K562 (cell line): ENCODE data around the gene ACTN4. TPM values are rescaled to one million over a fixed set of nuclear protein-coding genes. Genes with fewer than 3 reads are reported as not detected.

ENCODE experiments used
- ATAC-seq: fragments of 200-7000 bp; cut with Tn5 transposase; 3 replicates; pipeline ENCODE4 v1.9.1; 2020; ENCODE audit warnings: moderate library complexity
- BruUV-seq: library from RNA; stranded (reverse); fragments of 400-500 nt; replicated peaks from 2 replicates; lab custom pipeline; 2021; lab: Mats Ljungman, UMichigan
- CTCF ChIA-PET: fragments of 300-600 bp; formaldehyde crosslinking; extraction: SDS; loops from one replicate; lab custom pipeline; 2021; ENCODE audit warnings: low intra/inter-chr PET ratio; lab: Yijun Ruan, JAX
- POLR2A ChIA-PET: fragments of 300-600, 350-650 bp; sonication (Branson Sonifier 250); formaldehyde crosslinking; extraction: SDS; loops from one replicate; lab custom pipeline; 2021; ENCODE audit warnings: antibody characterized with exemption, inconsistent platforms; lab: Yijun Ruan, JAX
- DNase-seq, 4 experiments: peaks; one replicate each; pipeline versions ENCODE4 v3.0.0 to v3.0.0-alpha.2; 2011 to 2018; ENCODE audit warnings: low spot score in 3 of 4, mixed read lengths in 3 of 4; ENCODE audit errors: extremely low read depth in 1 of 4
- FAIRE-seq: peaks from 2 replicates; lab custom pipeline; 2011; peaks lifted over from hg19 to GRCh38; lab: Jason Lieb, UNC
- H2AFZ ChIP-seq: 2 replicates; pipeline ENCODE4 v1.6.0; 2011; ENCODE audit warnings: low read depth, low read length, control low read depth, inconsistent platforms
- H3K27ac ChIP-seq: fragments of 200-600 bp; 3 replicates; pipeline ENCODE4 v1.8.0; 2011; ENCODE audit warnings: low read depth, mild to moderate bottlenecking, control low read depth, inconsistent platforms, low read length, moderate library complexity, mixed read lengths; ENCODE audit errors: extremely low read depth
- H3K27me3 ChIP-seq, 2 experiments: fragments of 300-600 bp in 1 of 2; 2 replicates in 1 of 2; 3 replicates in 1 of 2; pipeline versions ENCODE4 v1.6.0 to v1.8.0; 2011; ENCODE audit warnings: inconsistent platforms in 2 of 2, low read length in 2 of 2, mild to moderate bottlenecking in 1 of 2, mixed read lengths in 1 of 2, moderate library complexity in 1 of 2; ENCODE audit not compliant: control insufficient read depth in 2 of 2, insufficient read depth in 2 of 2
- H3K36me3 ChIP-seq: fragments of 300-600 bp; 3 replicates; pipeline ENCODE4 v1.8.0; 2011; ENCODE audit warnings: mild to moderate bottlenecking, low read length, inconsistent platforms; ENCODE audit not compliant: control insufficient read depth, insufficient read depth
- H3K4me1 ChIP-seq, 2 experiments: fragments of 200-600 bp in 1 of 2; replicated peaks in 1 of 2; 2 replicates in 1 of 2; 3 replicates in 1 of 2; pipeline versions ENCODE4 v1.5.1 to v1.8.0; 2011; ENCODE audit warnings: inconsistent platforms in 2 of 2, low read length in 2 of 2, mild to moderate bottlenecking in 1 of 2, mixed read lengths in 1 of 2, moderate library complexity in 1 of 2; ENCODE audit not compliant: control insufficient read depth in 2 of 2, insufficient read depth in 2 of 2
- H3K4me2 ChIP-seq: 2 replicates; pipeline ENCODE4 v1.6.1; 2011; ENCODE audit warnings: low read length, control low read depth, inconsistent platforms, mixed read lengths; ENCODE audit not compliant: insufficient read depth
- H3K4me3 ChIP-seq: fragments of 200-600 bp; sonication (generic), shearing (Covaris generic); 2 replicates; pipeline ENCODE4 v1.5.1; 2016; ENCODE audit warnings: control low read depth, inconsistent platforms
- H3K79me2 ChIP-seq: fragments of 200-600 bp; 3 replicates; pipeline ENCODE4 v1.8.0; 2011; ENCODE audit warnings: low read length, inconsistent platforms; ENCODE audit not compliant: control insufficient read depth, insufficient read depth
- H3K9ac ChIP-seq, 2 experiments: 2 replicates each; pipeline versions ENCODE4 v1.6.0 to v1.6.1; 2011; ENCODE audit warnings: low read depth in 2 of 2, low read length in 2 of 2, control low read depth in 1 of 2, inconsistent platforms in 1 of 2, mild to moderate bottlenecking in 1 of 2, mixed read lengths in 1 of 2; ENCODE audit not compliant: insufficient read depth in 1 of 2
- H3K9me1 ChIP-seq: one replicate; pipeline ENCODE4 v1.6.0; 2011; ENCODE audit warnings: inconsistent platforms, mild to moderate bottlenecking, low read length, moderate library complexity; ENCODE audit not compliant: control insufficient read depth, insufficient read depth
- H3K9me3 ChIP-seq: replicated peaks from 2 replicates; pipeline ENCODE4 v1.5.1; 2011; ENCODE audit warnings: low read depth, low read length, inconsistent platforms; ENCODE audit not compliant: control insufficient read depth, insufficient read depth
- H4K20me1 ChIP-seq: replicated peaks from 2 replicates; pipeline ENCODE4 v1.6.1; 2011; ENCODE audit warnings: low read length, inconsistent platforms, mixed read lengths; ENCODE audit not compliant: control insufficient read depth, insufficient read depth
- ATF3 ChIP-seq, 2 experiments: fragments of 450-650 bp in 1 of 2; sonication (generic) in 1 of 2; formaldehyde crosslinking in 1 of 2; IDR thresholded peaks in 1 of 2; conservative IDR thresholded peaks in 1 of 2; 2 replicates each; pipeline versions ENCODE4 v1.6.1 to v1.8.1; 2016 to 2023; ENCODE audit warnings: mild to moderate bottlenecking in 2 of 2, moderate library complexity in 2 of 2, inconsistent platforms in 1 of 2, missing genetic modification reagents in 1 of 2
- DPF2 ChIP-seq: fragments of 450-650 bp; IDR thresholded peaks from 2 replicates; pipeline ENCODE4 v1.6.1; 2016
- MNT ChIP-seq, 2 experiments: fragments of 450-650 bp; conservative IDR thresholded peaks; 2 replicates each; pipeline ENCODE4 v1.6.1; 2017; ENCODE audit warnings: mild to moderate bottlenecking in 2 of 2, moderate library complexity in 2 of 2
- TBL1XR1 ChIP-seq, 2 experiments: IDR thresholded peaks; 2 replicates each; pipeline ENCODE4 v1.6.1; 2012; ENCODE audit warnings: improper control_type of control experiment in 2 of 2, low read length in 2 of 2, mild to moderate bottlenecking in 1 of 2
- TEAD4 ChIP-seq, 2 experiments: sonication (generic) in 1 of 2; formaldehyde crosslinking in 1 of 2; IDR thresholded peaks; 2 replicates each; pipeline versions ENCODE4 v1.6.1 to v1.8.0; 2012 to 2022; ENCODE audit warnings: borderline replicate concordance in 1 of 2, inconsistent platforms in 1 of 2, low read length in 1 of 2, mild to moderate bottlenecking in 1 of 2, missing genetic modification reagents in 1 of 2
- ZNF133 ChIP-seq: fragments of 250-450 bp; sonication (Bioruptor Pico); IDR thresholded peaks from 2 replicates; pipeline ENCODE4 v1.4.0; 2020; ENCODE audit warnings: mild to moderate bottlenecking
- ZNF384 ChIP-seq: IDR thresholded peaks from 2 replicates; pipeline ENCODE4 v1.6.1; 2012; ENCODE audit warnings: low read depth, low read length, improper control_type of control experiment
- ZNF431 ChIP-seq: sonication (generic); formaldehyde crosslinking; IDR thresholded peaks from 2 replicates; pipeline ENCODE4 v1.8.0; 2022; ENCODE audit warnings: mild to moderate bottlenecking, missing genetic modification reagents
- ZNF507 ChIP-seq: conservative IDR thresholded peaks from 2 replicates; pipeline ENCODE4 v1.6.1; 2017; ENCODE audit warnings: missing genetic modification characterization, missing compliant biosample characterization
- ZNF551 ChIP-seq: fragments of 250-450 bp; sonication (Bioruptor Pico); IDR thresholded peaks from 2 replicates; pipeline ENCODE4 v1.5.0; 2021; ENCODE audit warnings: mild to moderate bottlenecking, moderate library complexity
- ZNF583 ChIP-seq: fragments of 250-450 bp; sonication (Bioruptor Pico); IDR thresholded peaks from 2 replicates; pipeline ENCODE4 v1.4.0; 2020
- WGBS: fragments of 100-300 bp; shearing (Covaris generic); methylation state at CpG from one replicate; pipeline ENCODE4 v1.1.6; 2016; ENCODE audit warnings: low coverage, mixed read lengths; ENCODE audit not compliant: insufficient coverage; ENCODE audit errors: missing lambda C conversion rate; 5-methylcytosine and 5-hydroxymethylcytosine counted together
- in situ Hi-C: fragments of 300-500 bp; cut with MboI; formaldehyde crosslinking; loops from 4 replicates; pipeline ENCODE4 v1.15.0; 2018; ENCODE audit warnings: inconsistent platforms, mixed read lengths
- intact Hi-C: fragments of 100-400 bp; cut with micrococcal nuclease; formaldehyde crosslinking; loops from 2 replicates; pipeline ENCODE4 v1.14.2; 2022
- polyA plus RNA-seq, 8 experiments: library from polyadenylated mRNA; depleted of rRNA in 4 of 8; stranded (reverse) in 5 of 8; unstranded in 3 of 8; fragments of >200 nt; fragmentation: Nextera tagmentation in 2 of 8; fragmentation: Illumina TruSeq in 1 of 8; extraction: Ambion mirVana in 2 of 8; extraction: Trizol in 1 of 8; gene quantifications; 2 replicates each; pipeline versions ENCODE4 v1.2.1 to v1.2.3, GENCODE V29; 2011 to 2014; ENCODE audit warnings: inconsistent platforms in 1 of 8, missing spikeins in 1 of 8
- total RNA-seq, 7 experiments: library from RNA; depleted of rRNA in 6 of 7; stranded (reverse); fragments of >200 nt in 6 of 7; fragmentation: Illumina TruSeq in 2 of 7; extraction: Trizol in 2 of 7; gene quantifications; 2 replicates each; pipeline versions ENCODE4 v1.2.1 to v1.2.3, GENCODE V29; 2011 to 2021; ENCODE audit warnings: low replicate concordance in 1 of 7

The ACTN4 gene
- total and polyA plus RNA-seq, 9 of the 15 experiments (the other 6 are each of a cell fraction or from before 2014, with no cell fraction given), result 3.1 to 385 (median 125) TPM

- H3K4me2 ChIP-seq, result no peak overlapping the region
- no peak overlapping the region for H3K4me3 ChIP-seq
- H3K9me3 ChIP-seq, result no peaks in the 10 kb centered on the region
- H3K79me2 ChIP-seq, result no peaks in the 10 kb centered on the region
- no TSS peak for BruUV-seq
- no peaks in the 10 kb centered on the region for H4K20me1 ChIP-seq
- no peaks in the 10 kb centered on the region for H3K36me3 ChIP-seq
- peak; percentile 38; the same call in 2 of the 3 replicates for ATAC-seq
- H3K4me1 ChIP-seq, result peaks cover 11 to 23% of the 10 kb centered on the region in 2 experiments; a peak in 4 of 5 replicates
- in situ Hi-C loops, result no loop called here
- WGBS, result 58% methylated on average over 3 of the region's 6 CpGs
- no peak overlapping the region for H2AFZ ChIP-seq
- TF ChIP-seq ZNF384, result peak; percentile 88
- TF ChIP-seq TEAD4 (IDR thresholded peaks at IDR 0.05; ENCODE audit: low read length), result no peak
- TF ChIP-seq TEAD4 (CRISPR knock-in tag; IDR thresholded peaks at IDR 0.05; ENCODE audit: borderline replicate concordance), result no peak
- no peak for TF ChIP-seq ZNF133 (CRISPR knock-in tag)
- TF ChIP-seq, all 486 proteins: peak for 1
- intact Hi-C loops, result no loop called here
- Histone ChIP-seq H3K9me1 (no peaks in the 10 kb centered on the region), H3K27me3 (no peaks in the 10 kb centered on the region), H3K9ac (no peak overlapping the region), H3K27ac (no peak overlapping the region)
- peak; percentile 11 for FAIRE-seq
- CTCF ChIA-PET, result no interaction called here
- DNase-seq, result no peak
- POLR2A ChIA-PET, result interaction anchor here (0.6 kb wide), 2 partner anchors 80 to 95 kb away, joined by 3 read pairs; no protein-coding TSS in a partner anchor
These were observed 97.4 kb downstream of the ACTN4 start for GRCh38 chr19:38744874-38745273.

GRCh38 chr19:38745316-38745715, 97.9 kb downstream of the ACTN4 start:
- H3K9ac ChIP-seq, result 0 out of 4 replicates have a peak overlapping the region, but pooled peaks of 1 of the 2 experiments have one; percentile 36
- no peaks in the 10 kb centered on the region for H4K20me1 ChIP-seq
- H3K4me1 ChIP-seq, result peaks cover 15 to 19% of the 10 kb centered on the region in 2 experiments; a peak in 4 of 5 replicates
- ChIA-PET CTCF (no interaction called here), POLR2A (interaction anchor here (0.6 kb wide), 1 partner anchor 94 kb away, joined by 3 read pairs; no protein-coding TSS in a partner anchor)
- WGBS, result 83% methylated on average over 7 of the region's 7 CpGs
- peak; percentile 18; the same call in 1 of the 3 replicates for ATAC-seq
- no peak for FAIRE-seq
- no peak for DNase-seq
- H3K4me2 ChIP-seq, result no peak overlapping the region
- H3K36me3 ChIP-seq, result no peaks in the 10 kb centered on the region
- no TSS peak for BruUV-seq
- intact Hi-C loops (no loop called here), in situ Hi-C loops (no loop called here)
- no peak overlapping the region for H3K27ac ChIP-seq
- H3K9me1 ChIP-seq, result no peaks in the 10 kb centered on the region
- no peaks in the 10 kb centered on the region for H3K27me3 ChIP-seq
- H3K79me2 ChIP-seq, result no peaks in the 10 kb centered on the region
- H2AFZ ChIP-seq, result no peak overlapping the region
- no peaks in the 10 kb centered on the region for H3K9me3 ChIP-seq
- TF ChIP-seq MNT (conservative IDR thresholded peaks at IDR 0.05) (no peak), ATF3 (IDR thresholded peaks at IDR 0.05) (no peak), ATF3 (CRISPR knock-in tag; conservative IDR thresholded peaks at IDR 0.05) (no peak), ZNF507 (no peak), ZNF583 (CRISPR knock-in tag) (no peak), ZNF551 (CRISPR knock-in tag) (no peak), TBL1XR1 (IDR thresholded peaks at IDR 0.05; ENCODE audit: low read length in 2 of 2) (no peak), ZNF431 (peak; percentile 30; the same call in 1 of the 2 replicates), DPF2 (no peak)
- no peak overlapping the region for H3K4me3 ChIP-seq
